Hepatocyte (in vitro differentiated cells): ENCODE measurements around the gene NEK1. TPM values are rescaled to one million over a fixed set of nuclear protein-coding genes. Genes with fewer than 3 reads are reported as not detected.
A peak's percentile ranks its signal among the peaks of the same experiment; 100 is the strongest.
"Not testable (repeated sequence)": the region's sequence is repeated elsewhere in the genome, so short reads cannot be mapped to it uniquely, and the experiment has no call there.

Experiments used
- DNase-seq: peaks from one replicate; pipeline ENCODE4 v3.0.0-alpha.2; 2016; ENCODE audit warnings: low spot score
- H2AFZ ChIP-seq: fragments of 200-600 bp; sonication (generic); 2 replicates; pipeline ENCODE4 v1.6.0; 2016; ENCODE audit warnings: antibody characterized with exemption, mild to moderate bottlenecking
- H3K27ac ChIP-seq: fragments of 200-600 bp; sonication (generic); 2 replicates; pipeline ENCODE4 v1.5.1; 2016; ENCODE audit warnings: mild to moderate bottlenecking
- H3K27me3 ChIP-seq: fragments of 200-600 bp; sonication (generic); 2 replicates; pipeline ENCODE4 v1.6.1; 2016
- H3K36me3 ChIP-seq: fragments of 200-600 bp; sonication (generic); replicated peaks from 2 replicates; pipeline ENCODE4 v1.5.1; 2016; ENCODE audit warnings: low read depth; ENCODE audit not compliant: insufficient read depth
- H3K4me1 ChIP-seq: fragments of 200-600 bp; sonication (generic); 2 replicates; pipeline ENCODE4 v1.5.1; 2016; ENCODE audit warnings: mild to moderate bottlenecking, moderate library complexity; ENCODE audit not compliant: insufficient read depth
- H3K4me2 ChIP-seq: fragments of 200-600 bp; sonication (generic); 2 replicates; pipeline ENCODE4 v1.6.0; 2016
- H3K4me3 ChIP-seq: fragments of 200-600 bp; sonication (generic); 2 replicates; pipeline ENCODE4 v1.5.1; 2016; ENCODE audit warnings: mild to moderate bottlenecking
- H3K79me2 ChIP-seq: fragments of 200-600 bp; sonication (generic); 2 replicates; pipeline ENCODE4 v1.6.0; 2017; ENCODE audit warnings: mild to moderate bottlenecking
- H3K9me2 ChIP-seq: fragments of 200-600 bp; sonication (generic); replicated peaks from 2 replicates; pipeline ENCODE4 v1.6.0; 2017; ENCODE audit warnings: mild to moderate bottlenecking; ENCODE audit not compliant: insufficient read depth
- H3K9me3 ChIP-seq: fragments of 200-600 bp; sonication (generic); 2 replicates; pipeline ENCODE4 v1.5.1; 2016; ENCODE audit warnings: low read depth, mild to moderate bottlenecking
- H4K20me1 ChIP-seq: fragments of 200-600 bp; sonication (generic); 2 replicates; pipeline ENCODE4 v1.6.0; 2016; ENCODE audit warnings: mild to moderate bottlenecking; ENCODE audit not compliant: insufficient read depth, poor library complexity, severe bottlenecking
- EZH2 ChIP-seq: fragments of 200-600 bp; sonication (generic); IDR thresholded peaks from 2 replicates; pipeline ENCODE4 v1.6.1; 2016; ENCODE audit warnings: antibody characterized with exemption, mild to moderate bottlenecking, borderline replicate concordance
- EZH2phosphoT487 ChIP-seq: fragments of 200-600 bp; sonication (generic); IDR thresholded peaks from one replicate; pipeline ENCODE4 v1.6.1; 2018; ENCODE audit warnings: antibody characterized with exemption, mild to moderate bottlenecking, low read depth, moderate library complexity; ENCODE audit not compliant: unreplicated experiment, severe bottlenecking
- WGBS: methylation state at CpG from one replicate; pipeline ENCODE4 v1.1.6; 2016; ENCODE audit warnings: low lambda C conversion rate; ENCODE audit errors: missing lambda C conversion rate; 5-methylcytosine and 5-hydroxymethylcytosine counted together
- polyA plus RNA-seq: library from polyadenylated mRNA; unstranded; fragments of >200 nt; fragmentation: Nextera tagmentation; extraction: Ambion mirVana; gene quantifications from 2 replicates; pipeline ENCODE4 v1.2.1, GENCODE V29; 2016
- total RNA-seq: library from RNA; depleted of rRNA; stranded (reverse); fragments of >200 nt; gene quantifications from 2 replicates; pipeline ENCODE4 v1.2.3, GENCODE V29; 2014
- TF ChIP-seq, protein P1 (sequence below): fragments of 200-600 bp; sonication (generic); IDR thresholded peaks from 2 replicates; pipeline ENCODE4 v1.5.1; 2016; ENCODE audit warnings: antibody characterized with exemption, mild to moderate bottlenecking; ENCODE audit not compliant: poor library complexity

The NEK1 gene
- total and polyA plus RNA-seq, 2 experiments from 2014 or later = 7.8 to 10.4 TPM

GRCh38 chr4:169484485-169484884 is 127.9 kb downstream of the NEK1 start:
- peak; percentile 30 for DNase-seq
- Histone ChIP-seq H3K4me2 (no peak overlapping the region), H3K27me3 (no peaks in the 10 kb centered on the region), H3K4me1 (peaks cover 10% of the 10 kb centered on the region), H3K4me3 (no peak overlapping the region), H3K27ac (no peak overlapping the region), H3K9me2 (no peaks in the 10 kb centered on the region), H3K79me2 (no peaks in the 10 kb centered on the region), H4K20me1 (no peaks in the 10 kb centered on the region), H2AFZ (no peak overlapping the region), H3K36me3 (no peaks in the 10 kb centered on the region), H3K9me3 (peaks cover 3% of the 10 kb centered on the region)
- WGBS = 42% methylated on average over 3 of the region's 3 CpGs
- TF ChIP-seq, protein P1, sequence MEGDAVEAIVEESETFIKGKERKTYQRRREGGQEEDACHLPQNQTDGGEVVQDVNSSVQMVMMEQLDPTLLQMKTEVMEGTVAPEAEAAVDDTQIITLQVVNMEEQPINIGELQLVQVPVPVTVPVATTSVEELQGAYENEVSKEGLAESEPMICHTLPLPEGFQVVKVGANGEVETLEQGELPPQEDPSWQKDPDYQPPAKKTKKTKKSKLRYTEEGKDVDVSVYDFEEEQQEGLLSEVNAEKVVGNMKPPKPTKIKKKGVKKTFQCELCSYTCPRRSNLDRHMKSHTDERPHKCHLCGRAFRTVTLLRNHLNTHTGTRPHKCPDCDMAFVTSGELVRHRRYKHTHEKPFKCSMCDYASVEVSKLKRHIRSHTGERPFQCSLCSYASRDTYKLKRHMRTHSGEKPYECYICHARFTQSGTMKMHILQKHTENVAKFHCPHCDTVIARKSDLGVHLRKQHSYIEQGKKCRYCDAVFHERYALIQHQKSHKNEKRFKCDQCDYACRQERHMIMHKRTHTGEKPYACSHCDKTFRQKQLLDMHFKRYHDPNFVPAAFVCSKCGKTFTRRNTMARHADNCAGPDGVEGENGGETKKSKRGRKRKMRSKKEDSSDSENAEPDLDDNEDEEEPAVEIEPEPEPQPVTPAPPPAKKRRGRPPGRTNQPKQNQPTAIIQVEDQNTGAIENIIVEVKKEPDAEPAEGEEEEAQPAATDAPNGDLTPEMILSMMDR = peak; percentile 19
- no peak for TF ChIP-seq EZH2

DNA sequence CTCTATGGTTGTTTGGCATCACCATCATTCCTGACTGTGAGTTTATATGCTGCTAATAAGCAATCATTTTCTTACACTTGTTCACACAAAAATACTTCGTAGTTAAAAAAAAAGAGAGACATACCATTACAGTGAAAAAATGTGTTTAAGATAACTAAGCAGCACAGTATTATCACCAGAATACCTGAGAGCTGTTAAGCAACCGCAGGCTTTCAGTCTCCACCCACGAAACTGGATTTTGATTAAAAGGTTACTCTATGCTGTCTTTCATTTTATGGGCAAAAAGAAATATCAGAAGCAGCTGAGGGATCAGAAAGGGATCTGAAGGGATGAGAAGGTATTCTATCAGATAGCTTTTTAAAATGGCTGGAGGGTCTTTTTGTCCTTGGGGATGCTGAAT is 148.3 kb downstream of the NEK1 start:
- Histone ChIP-seq H3K4me3 (no peak overlapping the region), H3K9me3 (no peaks in the 10 kb centered on the region), H3K4me2 (no peak overlapping the region), H3K27ac (no peak overlapping the region), H3K27me3 (no peaks in the 10 kb centered on the region), H2AFZ (no peak overlapping the region), H3K9me2 (no peaks in the 10 kb centered on the region), H3K36me3 (no peaks in the 10 kb centered on the region), H3K79me2 (no peaks in the 10 kb centered on the region), H4K20me1 (no peaks in the 10 kb centered on the region), H3K4me1 (no peaks in the 10 kb centered on the region)
- no peak for DNase-seq
- WGBS = 60% methylated on average over 3 of the region's 3 CpGs
- TF ChIP-seq, protein P1 = no peak
- TF ChIP-seq EZH2phosphoT487 (no peak), EZH2 (no peak)

- H3K4me2 ChIP-seq = no peak overlapping the region
- DNase-seq = no peak
- no peaks in the 10 kb centered on the region for H3K4me1 ChIP-seq
- no peaks in the 10 kb centered on the region for H3K36me3 ChIP-seq
- no peak for TF ChIP-seq EZH2phosphoT487
- TF ChIP-seq, protein P1 = no peak
- TF ChIP-seq EZH2 = no peak
- WGBS = 91% methylated on average over 7 of the region's 7 CpGs
- H3K9me2 ChIP-seq = no peaks in the 10 kb centered on the region
- H2AFZ ChIP-seq = no peak overlapping the region
- no peaks in the 10 kb centered on the region for H4K20me1 ChIP-seq
- no peak overlapping the region for H3K27ac ChIP-seq
- no peaks in the 10 kb centered on the region for H3K27me3 ChIP-seq
- no peak overlapping the region for H3K4me3 ChIP-seq
- H3K9me3 ChIP-seq = no peaks in the 10 kb centered on the region
- H3K79me2 ChIP-seq = no peaks in the 10 kb centered on the region
Measured at GRCh38 chr4:169460081-169460480, 152.3 kb downstream of the NEK1 start.

DNA sequence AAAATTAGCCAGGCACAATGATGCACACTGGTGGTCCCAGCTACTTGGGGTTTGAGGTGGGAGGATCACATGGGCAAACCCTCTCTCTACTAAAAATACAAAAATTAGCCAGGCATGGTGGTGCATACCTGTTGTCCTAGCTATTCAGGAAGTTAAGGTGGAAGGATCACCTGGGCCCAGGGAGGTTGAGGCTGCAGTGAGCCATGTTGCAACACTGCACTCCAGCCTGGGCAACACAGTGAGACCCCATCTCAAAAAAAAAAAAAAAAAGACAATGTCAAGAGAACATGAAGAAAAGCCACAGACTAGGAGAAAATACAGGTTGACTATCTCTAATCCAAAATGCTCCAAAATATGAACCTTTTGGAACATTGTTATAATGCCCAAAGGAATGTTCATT is 153.8 kb downstream of the NEK1 start:
- no peak overlapping the region for H3K4me3 ChIP-seq
- no peak for TF ChIP-seq EZH2
- TF ChIP-seq, protein P1 = no peak
- no peak for TF ChIP-seq EZH2phosphoT487
- DNase-seq = no peak

GRCh38 chr4:169452644-169453043 is 159.7 kb downstream of the NEK1 start:
- H3K27me3 ChIP-seq, H3K9me3 ChIP-seq, H3K36me3 ChIP-seq, DNase-seq, H3K79me2 ChIP-seq, H3K27ac ChIP-seq, H3K4me2 ChIP-seq, H2AFZ ChIP-seq, H3K4me3 ChIP-seq, H4K20me1 ChIP-seq, H3K4me1 ChIP-seq, H3K9me2 ChIP-seq: not testable (repeated sequence)
- 95% methylated on average over 1 of the region's 1 CpG for WGBS

More for the DNA sequence above, 153.8 kb downstream of the NEK1 start:
- Histone ChIP-seq H3K36me3 (no peaks in the 10 kb centered on the region), H4K20me1 (no peaks in the 10 kb centered on the region), H3K27me3 (no peaks in the 10 kb centered on the region), H3K4me1 (no peaks in the 10 kb centered on the region), H3K9me3 (no peaks in the 10 kb centered on the region), H2AFZ (no peak overlapping the region), H3K79me2 (no peaks in the 10 kb centered on the region), H3K9me2 (no peaks in the 10 kb centered on the region), H3K4me2 (no peak overlapping the region), H3K27ac (no peak overlapping the region)

DNA sequence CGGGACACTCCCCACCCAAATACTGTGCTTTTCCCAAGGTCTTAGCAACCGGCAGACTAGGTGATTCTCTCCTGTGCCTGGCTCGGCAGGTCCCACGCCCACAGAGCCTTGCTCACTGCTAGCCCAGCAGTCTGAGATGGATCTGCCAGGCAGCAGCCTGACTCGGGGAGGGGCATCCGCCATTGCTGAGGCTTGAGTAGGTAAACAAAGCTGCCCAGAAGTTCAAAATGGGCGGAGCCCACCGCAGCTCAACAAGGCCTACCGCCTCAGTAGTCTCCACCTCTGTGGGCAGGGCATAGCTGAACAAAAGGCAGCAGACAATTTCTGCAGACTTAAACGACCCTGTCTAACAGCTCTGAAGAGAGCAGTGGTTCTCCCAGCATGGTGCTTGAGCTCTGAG is 163.4 kb downstream of the NEK1 start:
- H3K27me3 ChIP-seq = not testable (repeated sequence)
- WGBS = 94% methylated on average over 9 of the region's 10 CpGs

More for the DNA sequence above, 163.4 kb downstream of the NEK1 start:
- H3K4me2 ChIP-seq, H2AFZ ChIP-seq, H3K9me3 ChIP-seq, H3K79me2 ChIP-seq, DNase-seq, H3K4me3 ChIP-seq, H4K20me1 ChIP-seq, H3K9me2 ChIP-seq, H3K27ac ChIP-seq, H3K36me3 ChIP-seq, H3K4me1 ChIP-seq: not testable (repeated sequence)
